HG02943 (cell line): ENCODE data around the gene KCNJ5.

Source experiments
- ATAC-seq: cut with Tn5 transposase; IDR thresholded peaks from one replicate; pipeline ENCODE4 v1.9.1; 2021; ENCODE audit warnings: mild to moderate bottlenecking, low read depth, moderate library complexity; ENCODE audit not compliant: unreplicated experiment

KCNJ5 gene

DNA sequence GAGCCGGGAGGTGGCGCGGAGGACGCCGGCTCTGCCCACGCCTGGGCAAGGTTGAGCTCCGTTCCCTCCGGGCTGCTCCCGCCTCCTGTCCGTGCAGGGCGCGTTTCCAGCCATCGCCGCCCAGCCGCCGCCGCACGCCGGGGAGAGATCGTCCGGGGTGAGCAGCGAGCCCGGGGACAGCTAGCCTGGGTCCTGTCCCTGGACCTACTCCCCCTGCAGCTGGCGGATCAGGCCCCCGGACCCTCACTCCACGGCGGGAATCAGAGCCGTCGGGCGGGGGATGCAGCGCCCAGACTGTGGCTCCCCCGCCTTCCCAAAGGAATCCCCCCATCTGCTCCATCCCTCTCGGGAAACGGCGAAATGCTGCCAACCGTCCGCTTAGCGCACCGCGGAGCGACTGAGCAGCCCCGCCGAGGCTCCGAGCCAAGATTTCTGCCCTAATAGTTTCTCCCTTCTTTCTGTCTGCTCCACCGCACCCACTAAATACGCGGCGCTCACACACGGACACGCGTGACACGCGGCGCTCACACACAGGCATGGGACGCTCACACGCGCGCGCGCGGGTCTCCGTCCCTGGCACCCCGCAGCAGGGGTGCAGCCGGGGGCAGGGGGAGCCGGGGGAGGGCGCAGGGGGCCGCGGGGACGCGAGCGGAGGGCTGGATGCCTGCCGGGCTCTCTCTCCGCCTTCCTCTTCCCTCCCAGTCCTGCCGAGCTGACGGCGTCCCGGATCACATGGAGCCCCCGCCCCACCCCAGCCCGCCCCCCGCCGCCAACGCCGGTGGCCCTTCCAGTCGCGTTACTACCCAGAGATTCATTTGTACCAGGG, at the start of gene KCNJ5:
KCNJ5 (plus strand) TSS at position 814 of the 826 bp plus-strand sequence. CDS start 19,918 bp downstream, outside the sequence.
- no peak for ATAC-seq

DNA sequence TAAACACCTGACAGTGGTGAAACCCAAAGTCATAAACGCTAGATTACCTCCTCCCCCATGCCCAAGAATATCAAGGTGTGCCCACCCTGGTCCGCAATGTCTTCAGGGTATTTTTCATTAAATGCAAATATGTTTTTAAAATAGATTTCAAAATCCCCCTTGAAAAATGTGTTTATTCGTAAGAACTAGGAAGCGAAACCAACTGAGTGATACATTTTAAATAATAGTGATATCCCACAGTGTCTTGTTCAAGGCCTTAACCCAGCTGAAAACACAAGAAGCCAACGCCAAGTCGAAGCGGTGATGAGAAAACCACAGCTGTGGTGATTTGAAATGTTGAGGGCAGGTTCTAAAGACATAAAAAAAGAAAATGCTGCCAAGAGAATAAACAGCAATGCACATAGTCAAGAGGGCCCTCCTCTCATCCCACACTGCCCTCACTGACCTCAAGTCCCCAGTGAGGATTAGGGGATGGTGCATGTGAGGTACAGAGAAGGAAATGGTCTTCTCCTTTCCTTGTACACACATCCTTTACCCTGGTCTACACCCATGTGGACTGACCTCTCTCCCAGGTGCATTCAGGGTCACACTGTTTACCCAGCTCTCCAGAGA, 49.6 kb upstream of the KCNJ5 start:
- ATAC-seq = no peak

DNA sequence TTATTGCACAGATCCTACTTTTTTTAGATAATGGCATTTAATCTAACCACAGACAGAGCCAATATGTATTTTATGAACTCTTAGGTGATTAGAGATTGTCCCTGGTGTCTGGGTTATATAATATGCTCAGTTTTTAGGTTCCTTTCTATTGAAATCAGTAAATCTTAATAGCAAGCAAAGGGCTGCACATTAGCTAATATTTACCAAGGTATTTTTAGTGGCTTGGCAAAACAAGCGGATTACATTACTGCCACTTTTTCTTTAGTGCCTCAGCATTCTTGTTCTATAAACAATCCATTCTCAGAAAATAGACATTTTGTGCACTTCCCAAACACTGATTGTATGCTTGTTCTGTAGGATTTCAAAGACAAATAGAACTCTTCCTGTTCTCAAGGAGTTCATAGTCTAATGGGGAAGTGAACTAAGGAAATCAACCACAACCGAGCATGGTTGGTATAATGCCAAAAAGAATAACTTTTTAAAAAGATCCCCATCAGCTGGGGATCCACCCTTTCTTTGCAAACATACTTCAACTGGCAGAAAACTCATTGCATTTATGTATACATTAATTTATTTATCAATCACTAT, 47.9 kb upstream of the KCNJ5 start:
- ATAC-seq = no peak

DNA sequence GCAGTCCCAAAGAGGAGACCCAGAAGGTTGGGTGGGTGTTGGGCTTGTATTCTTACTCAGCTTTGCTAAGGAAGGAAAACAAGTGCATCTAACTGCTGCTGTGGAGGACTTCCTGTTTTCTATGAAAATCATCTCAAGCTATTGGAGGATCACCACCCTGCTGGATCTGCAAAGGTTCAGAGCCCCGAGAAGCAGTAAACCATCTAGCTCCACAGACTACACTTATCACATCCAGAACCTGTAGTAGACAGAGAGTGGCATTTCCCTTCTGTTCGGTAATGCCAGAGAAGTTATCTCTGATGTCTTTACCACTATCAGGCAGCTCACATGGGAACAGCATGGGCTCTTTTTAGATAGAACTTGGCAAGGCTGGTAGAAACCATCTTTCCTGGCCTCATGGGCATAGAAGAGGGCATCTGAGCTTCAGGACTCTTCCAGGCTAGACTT, 45.8 kb upstream of the KCNJ5 start:
- ATAC-seq = no peak

DNA sequence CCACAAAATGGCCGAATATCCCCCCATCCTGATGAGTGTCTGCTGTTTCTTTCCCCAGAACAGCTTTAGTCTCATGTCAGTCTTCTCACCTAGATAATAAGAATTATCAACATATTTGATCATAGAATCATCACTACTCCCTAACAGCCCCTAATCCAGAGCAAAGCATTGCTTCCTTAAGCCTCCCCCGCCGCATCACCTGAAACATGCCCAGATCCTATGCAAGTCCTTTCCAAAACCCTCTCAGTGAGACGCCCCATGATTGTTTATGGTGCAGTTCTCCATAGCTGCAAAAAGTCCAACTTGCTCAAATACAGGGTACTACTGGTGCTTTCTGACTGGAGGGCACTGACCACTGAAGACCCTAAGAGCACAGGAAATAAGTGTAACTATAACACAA, 44.2 kb upstream of the KCNJ5 start:
- no peak for ATAC-seq

DNA sequence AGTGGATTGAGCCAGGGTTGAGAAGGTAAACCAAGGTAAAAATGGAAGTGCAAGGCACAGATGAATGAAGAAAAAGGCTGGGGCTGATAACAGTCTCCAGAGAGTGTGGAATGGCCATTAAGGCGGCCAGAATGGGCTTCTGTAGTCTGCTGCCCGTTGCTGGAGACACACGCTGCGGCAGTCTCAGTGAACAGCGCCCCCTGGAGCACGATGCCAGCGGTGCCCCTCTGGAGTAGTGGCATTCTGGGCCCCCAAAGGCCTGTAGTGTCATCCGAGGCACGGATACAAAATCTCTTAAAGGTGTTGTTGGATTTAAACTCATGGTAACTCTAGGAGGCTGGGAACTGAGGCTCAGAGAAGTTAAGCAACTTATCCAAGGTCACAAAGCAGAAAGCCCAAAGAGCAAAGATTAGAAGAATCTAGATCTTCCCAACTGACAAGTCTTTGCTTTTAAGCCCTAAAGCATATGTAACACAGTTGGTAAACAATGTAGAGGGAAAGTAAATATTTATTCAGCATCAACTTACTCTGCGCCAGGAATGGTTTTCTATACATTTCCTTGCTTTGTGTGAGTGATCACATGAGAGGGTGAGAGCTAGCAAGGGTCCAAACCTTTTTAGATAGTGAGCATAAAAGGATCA, 42.2 kb upstream of the KCNJ5 start:
- ATAC-seq = peak; percentile 66

DNA sequence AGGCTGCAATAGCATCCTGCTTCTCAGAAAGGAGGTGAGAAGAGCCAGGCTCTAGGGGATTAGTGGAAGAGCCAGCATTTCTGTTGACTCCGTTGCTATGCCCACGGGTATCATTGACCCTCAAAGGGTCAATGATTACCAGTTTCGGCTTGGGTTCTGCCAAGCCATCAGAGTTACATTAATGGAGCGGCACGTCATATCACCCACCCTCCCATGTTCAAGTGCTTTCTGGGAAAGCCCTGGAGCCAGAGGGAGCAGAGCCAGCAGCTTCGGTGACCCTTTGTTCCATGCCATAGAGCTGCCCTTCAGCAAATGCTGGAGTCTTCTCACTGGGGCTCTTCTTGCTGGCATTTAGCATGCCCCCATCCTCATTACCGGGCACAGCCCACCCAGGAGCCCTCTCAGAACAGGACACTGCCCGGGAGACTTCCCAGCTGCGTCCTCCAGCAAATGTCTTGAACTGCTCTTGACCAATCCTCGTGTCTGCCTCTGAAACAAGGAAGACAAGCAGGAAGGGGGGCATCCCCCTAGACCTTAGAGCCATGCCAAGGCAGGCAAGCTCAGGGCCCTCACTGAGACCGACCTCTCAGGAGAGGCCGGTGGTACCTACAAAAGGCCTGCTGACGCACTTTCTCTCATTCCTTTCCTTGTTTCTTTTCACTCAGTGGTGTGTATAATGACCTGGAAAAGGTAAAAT, 38.7 kb upstream of the KCNJ5 start:
- no peak for ATAC-seq

DNA sequence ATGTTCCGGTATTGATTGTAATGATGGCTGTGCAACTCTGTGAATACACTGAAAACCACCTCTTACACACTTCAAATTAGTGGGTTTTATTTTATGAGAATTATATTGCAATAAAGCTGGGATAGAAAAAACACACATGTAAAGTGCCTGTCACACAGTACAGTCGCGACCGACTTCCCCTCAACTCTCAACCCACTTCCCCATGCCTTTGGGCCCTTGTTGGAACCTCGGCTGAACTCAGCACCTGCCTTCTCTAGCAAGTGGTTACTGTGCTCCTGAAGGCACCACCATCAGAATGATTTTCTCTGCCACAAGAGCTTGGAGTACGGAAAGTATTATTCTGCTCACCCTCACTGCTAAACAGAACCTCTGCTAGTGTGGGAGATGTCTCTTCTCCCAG, 37.6 kb upstream of the KCNJ5 start:
- ATAC-seq = no peak

DNA sequence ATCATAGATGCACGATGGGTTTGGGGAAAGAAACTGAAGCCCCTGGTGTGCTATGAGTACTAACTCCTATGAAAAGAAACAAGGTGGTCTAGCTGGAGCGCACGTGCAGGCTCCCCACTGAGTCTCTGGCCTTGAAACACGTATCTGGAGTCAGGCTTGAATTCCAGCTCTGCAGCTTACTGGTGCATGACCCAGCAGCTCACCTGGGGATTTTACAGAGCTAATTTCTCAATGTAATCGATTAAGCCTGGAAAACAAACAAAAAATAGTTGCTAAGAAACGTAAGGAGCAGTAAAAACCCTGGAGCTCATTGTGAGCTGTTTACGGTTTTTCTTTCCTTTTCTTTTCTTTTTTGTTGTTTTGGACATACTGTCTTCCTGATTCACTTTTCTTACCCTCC, 36.3 kb upstream of the KCNJ5 start:
- no peak for ATAC-seq

DNA sequence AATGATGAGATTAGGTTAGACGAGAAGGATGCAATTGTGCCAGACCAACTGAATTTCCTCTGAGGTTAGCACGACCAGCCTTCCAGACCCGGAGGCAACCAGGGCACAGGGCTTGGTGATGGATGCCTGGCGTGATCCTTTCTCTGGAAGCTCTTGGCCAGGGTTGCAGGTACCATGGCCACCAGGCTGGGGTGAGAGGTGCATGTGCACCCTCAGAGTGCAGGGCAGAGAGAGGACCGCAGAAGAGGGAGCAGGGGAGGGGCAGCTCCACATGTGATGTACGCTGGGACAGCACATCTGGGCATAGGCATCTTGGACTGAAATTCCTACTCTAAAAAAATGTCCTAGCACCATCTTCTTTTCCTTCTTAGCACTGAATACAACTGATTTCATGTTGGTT, 34.9 kb upstream of the KCNJ5 start:
- no peak for ATAC-seq

DNA sequence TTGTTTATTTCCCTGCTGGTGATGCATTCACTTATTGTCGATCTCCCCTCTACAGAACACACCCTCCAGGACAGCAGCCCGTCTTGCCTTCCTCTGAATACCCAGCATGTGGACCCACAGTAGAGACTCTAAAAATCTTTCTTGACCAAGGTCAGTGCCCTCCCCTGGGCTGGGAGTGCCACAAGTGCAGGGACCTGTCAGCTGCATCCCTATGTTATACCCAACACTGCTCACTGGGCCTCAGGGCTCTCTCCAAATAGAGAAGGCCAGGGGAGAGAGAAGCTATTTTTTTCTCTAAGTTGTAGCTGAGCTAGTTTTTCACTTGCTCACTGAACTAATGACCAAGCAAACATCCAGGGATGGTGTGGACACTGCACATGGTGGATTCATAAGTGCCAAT, 33.8 kb upstream of the KCNJ5 start:
- no peak for ATAC-seq

DNA sequence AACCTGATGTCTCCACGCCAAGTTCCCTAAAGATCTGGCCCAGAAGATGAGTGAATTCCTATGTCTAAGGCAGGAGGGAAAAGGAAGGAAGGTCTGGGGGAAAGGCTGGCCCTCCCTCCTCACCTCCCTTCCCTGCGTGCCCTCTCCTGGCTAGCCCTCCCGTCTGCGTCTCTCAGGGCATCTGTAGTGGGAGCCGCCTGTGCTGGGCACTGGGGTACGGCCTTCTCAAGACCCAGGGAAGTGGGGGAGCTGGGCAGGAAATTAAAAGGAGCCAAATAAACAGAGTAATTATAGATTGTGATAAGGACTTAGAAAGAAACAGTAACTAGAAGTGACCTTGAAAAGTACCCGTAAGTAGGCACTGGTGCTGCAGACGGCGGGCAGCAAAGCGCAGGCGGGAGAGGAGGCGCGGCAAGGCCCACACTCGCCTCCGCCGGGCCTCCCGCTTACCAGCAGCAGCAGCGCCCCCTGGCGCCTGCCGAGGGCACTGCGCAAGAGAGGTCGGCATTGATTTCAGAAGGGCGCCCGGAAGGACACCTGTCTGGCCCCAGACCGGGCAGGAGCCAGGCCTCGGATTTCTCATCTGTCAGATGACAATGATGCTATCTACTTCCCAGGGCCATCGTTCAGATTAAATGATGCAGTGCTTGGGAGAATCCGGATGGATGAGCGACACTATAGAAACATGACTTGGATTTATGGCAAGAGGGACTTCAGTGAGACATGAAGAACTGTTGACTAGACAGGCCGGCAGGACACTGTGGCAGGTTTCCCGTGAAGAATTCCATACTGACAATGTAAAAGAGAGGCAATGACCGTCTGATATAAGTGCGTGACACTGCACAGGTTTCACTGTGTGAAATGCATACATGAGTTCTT, 31.4 kb upstream of the KCNJ5 start:
- ATAC-seq = peak; percentile 82

DNA sequence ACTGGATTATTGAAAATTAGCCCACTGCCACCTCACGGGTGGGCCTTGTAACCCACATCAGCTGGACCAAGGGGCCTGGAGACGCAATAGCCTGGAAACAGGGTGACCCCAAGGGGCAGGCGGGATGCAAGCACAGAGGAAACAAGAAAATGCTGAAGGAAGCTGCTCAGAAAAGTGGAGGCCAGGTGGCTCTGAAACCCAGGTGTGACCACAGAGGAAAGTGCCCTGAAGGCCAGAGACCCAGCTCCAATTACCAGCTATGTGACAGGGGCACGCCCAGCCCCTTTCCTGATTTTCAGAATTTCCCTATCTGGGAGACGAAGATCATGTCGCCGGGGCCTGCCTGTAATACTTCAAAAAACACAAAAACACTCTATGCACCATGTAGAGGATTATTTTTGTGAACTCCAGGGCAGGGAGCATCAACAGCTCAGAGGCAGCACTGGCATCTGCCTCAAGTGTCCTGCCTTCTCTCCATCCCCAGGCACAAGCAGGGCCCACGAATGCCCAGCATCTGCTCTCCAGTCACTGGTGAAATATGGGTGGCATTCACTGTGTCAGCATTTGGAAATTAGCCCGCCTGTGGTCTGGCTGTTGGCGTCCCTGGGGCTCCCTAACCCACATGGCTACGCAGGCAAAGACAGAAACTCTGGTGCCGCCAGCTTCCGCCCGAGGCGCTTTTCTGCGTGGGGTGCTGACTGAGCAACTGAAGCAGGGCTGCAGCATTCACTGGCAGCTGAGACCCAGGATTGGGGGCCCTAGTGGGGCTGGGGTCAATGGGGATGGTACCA, 30.4 kb upstream of the KCNJ5 start:
- ATAC-seq = no peak

DNA sequence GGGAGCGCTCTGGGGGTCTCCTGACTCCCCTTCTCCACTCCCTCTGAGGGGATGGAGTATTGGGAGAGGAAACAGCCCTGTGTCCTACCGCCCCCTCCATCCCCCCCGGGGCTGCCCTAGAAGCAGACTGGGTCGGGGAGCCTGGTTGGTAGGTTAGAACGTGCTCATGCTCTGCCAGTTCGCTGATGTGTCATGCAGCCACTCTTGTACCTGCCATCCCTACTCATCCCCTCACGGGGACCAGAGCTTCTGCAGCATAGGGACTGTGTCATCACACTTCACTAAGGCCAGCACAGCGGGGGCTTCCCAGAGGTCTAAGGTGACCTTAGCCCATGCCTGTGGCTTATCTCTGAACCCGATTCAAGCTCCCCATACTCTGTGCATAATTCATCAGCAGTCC, 28.8 kb upstream of the KCNJ5 start:
- ATAC-seq = no peak

DNA sequence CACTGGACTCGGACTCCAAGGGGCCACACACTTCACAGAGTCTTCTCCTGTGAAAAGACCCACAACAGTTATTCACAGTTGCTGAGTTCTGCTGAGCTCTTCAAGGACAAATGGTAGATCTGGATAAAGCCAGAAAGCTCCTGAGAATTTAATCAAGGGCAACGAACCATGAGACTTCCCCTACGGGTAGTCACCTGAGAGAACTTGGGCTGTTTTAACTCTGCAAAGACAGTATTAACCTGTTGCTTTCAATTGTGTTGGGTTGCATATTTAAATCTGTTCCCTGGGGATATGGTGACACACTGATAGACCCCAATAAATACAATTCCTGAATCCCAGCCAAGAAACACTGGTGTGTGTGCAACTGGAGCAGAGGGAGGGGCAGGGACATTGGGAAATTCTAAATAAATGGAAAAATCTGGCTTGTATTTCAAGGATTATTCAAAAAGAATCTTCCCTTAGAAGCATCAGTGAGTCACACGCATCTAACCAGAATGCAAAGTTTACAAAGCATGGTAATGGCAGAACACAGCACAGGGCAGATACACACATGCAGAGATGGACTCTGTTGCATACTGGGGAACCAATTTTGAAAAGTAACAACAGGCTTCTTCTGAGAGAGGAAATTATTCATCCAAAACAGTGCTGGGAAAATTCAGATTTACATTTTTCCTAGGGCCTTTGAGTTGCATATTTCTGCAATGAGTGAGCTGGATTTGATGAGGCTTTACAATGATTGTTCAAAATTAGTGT, 28.1 kb upstream of the KCNJ5 start:
- no peak for ATAC-seq

DNA sequence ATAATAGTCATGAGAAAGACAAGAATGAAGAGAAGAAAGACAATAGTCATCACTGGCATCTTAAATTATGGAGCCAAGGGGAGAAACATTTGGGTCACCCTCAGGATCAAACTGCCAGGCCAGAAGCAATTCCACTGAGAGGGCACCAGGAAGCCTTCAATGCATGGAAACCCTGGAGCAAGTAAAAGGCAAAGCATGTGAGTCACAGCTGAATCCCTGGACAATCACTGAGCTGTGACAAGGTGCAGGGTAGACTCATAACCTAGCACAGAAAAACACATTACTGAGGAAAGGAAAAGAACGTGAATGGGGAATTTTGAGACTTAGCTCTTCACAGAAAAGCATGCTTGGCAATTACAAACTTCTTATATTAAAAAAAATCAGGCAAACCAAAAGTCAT, 25.7 kb upstream of the KCNJ5 start:
- no peak for ATAC-seq

DNA sequence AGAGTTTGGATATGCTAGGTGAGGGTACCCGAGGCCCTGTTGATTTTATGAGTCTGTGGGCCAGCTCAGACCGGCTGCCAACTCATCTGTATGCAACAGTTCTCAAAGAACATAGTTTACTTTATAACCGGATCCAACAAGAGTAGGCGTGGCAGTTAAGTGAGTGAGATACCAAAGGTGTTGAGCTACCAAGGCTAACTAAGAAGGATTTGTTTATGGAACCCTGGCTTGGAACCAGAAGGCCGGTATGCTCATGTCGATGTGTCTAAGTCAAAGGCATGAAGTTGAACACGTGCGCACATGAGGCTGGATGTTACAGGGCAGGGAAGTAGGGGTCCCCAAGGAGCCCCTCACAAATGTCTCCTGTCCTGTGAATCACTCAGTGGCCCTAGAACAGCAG, 23.9 kb upstream of the KCNJ5 start, which contains the start of gene KCNJ1:
KCNJ1 (minus strand) TSS at position 20 of the 400 bp plus-strand sequence. CDS start 27,053 bp downstream, outside the sequence.
- ATAC-seq = no peak
